ENCODE measurements around the gene DOCK9.

DOCK9 gene

GRCh38 chr13:98835156-98835555, 142.7 kb downstream of the DOCK9 start:
- Histone ChIP-seq H3K4me1 (ENCODE audit: low read depth, poor library complexity, severe bottlenecking) (peaks cover 7% of the 10 kb centered on the region), H3K79me2 (ENCODE audit: insufficient read depth, low read depth) (no peaks in the 10 kb centered on the region), H3K4me3 (IDR thresholded peaks at IDR 0.05; ENCODE audit: insufficient read depth, low read depth, low read length) (no peak overlapping the region), H3K9ac (no peak overlapping the region), H3K36me3 (ENCODE audit: insufficient read depth) (no peaks in the 10 kb centered on the region), H2AFZ (ENCODE audit: low read depth) (no peak overlapping the region), H3K27ac (no peak overlapping the region), H3K4me2 (no peak overlapping the region), H3K27me3 (ENCODE audit: insufficient read depth, low read depth) (no peaks in the 10 kb centered on the region), H4K20me1 (ENCODE audit: insufficient read depth) (no peaks in the 10 kb centered on the region)
- TF ChIP-seq CTCF (conservative IDR thresholded peaks at IDR 0.05; ENCODE audit: low read depth, low read length), result no peak

GRCh38 chr13:98834254-98834960, 143.5 kb downstream of the DOCK9 start:
- Histone ChIP-seq H4K20me1 (ENCODE audit: insufficient read depth) (no peaks in the 10 kb centered on the region), H3K9ac (no peak overlapping the region), H3K36me3 (ENCODE audit: insufficient read depth) (no peaks in the 10 kb centered on the region), H3K27ac (no peak overlapping the region), H3K4me1 (ENCODE audit: low read depth, poor library complexity, severe bottlenecking) (no peaks in the 10 kb centered on the region), H3K79me2 (ENCODE audit: insufficient read depth, low read depth) (no peaks in the 10 kb centered on the region), H3K4me2 (no peak overlapping the region), H3K27me3 (ENCODE audit: insufficient read depth, low read depth) (no peaks in the 10 kb centered on the region), H2AFZ (ENCODE audit: low read depth) (no peak overlapping the region), H3K4me3 (IDR thresholded peaks at IDR 0.05; ENCODE audit: insufficient read depth, low read depth, low read length) (no peak overlapping the region)
- no peak for TF ChIP-seq CTCF (conservative IDR thresholded peaks at IDR 0.05; ENCODE audit: low read depth, low read length)

- TF ChIP-seq CTCF (conservative IDR thresholded peaks at IDR 0.05; ENCODE audit: low read depth, low read length), result no peak
- H3K9ac ChIP-seq, result no peak overlapping the region
Measured at GRCh38 chr13:98831236-98831635, 146.6 kb downstream of the DOCK9 start.

GRCh38 chr13:98829541-98829940, 148.3 kb downstream of the DOCK9 start:
- Histone ChIP-seq H3K27me3 (ENCODE audit: insufficient read depth, low read depth) (no peaks in the 10 kb centered on the region), H3K27ac (no peak overlapping the region), H2AFZ (ENCODE audit: low read depth) (no peak overlapping the region), H3K9ac (no peak overlapping the region), H3K79me2 (ENCODE audit: insufficient read depth, low read depth) (no peaks in the 10 kb centered on the region), H3K4me2 (no peak overlapping the region), H3K36me3 (ENCODE audit: insufficient read depth) (no peaks in the 10 kb centered on the region), H4K20me1 (ENCODE audit: insufficient read depth) (no peaks in the 10 kb centered on the region), H3K4me3 (IDR thresholded peaks at IDR 0.05; ENCODE audit: insufficient read depth, low read depth, low read length) (no peak overlapping the region), H3K4me1 (ENCODE audit: low read depth, poor library complexity, severe bottlenecking) (no peaks in the 10 kb centered on the region)
- no peak for TF ChIP-seq CTCF (conservative IDR thresholded peaks at IDR 0.05; ENCODE audit: low read depth, low read length)

More at GRCh38 chr13:98831236-98831635, 146.6 kb downstream of the DOCK9 start:
- no peaks in the 10 kb centered on the region for H4K20me1 ChIP-seq (ENCODE audit: insufficient read depth)
- H3K27me3 ChIP-seq (ENCODE audit: insufficient read depth, low read depth), result no peaks in the 10 kb centered on the region
- no peaks in the 10 kb centered on the region for H3K79me2 ChIP-seq (ENCODE audit: insufficient read depth, low read depth)
- H3K4me1 ChIP-seq (ENCODE audit: low read depth, poor library complexity, severe bottlenecking), result no peaks in the 10 kb centered on the region
- no peak overlapping the region for H3K4me3 ChIP-seq (IDR thresholded peaks at IDR 0.05; ENCODE audit: insufficient read depth, low read depth, low read length)
- no peak overlapping the region for H3K4me2 ChIP-seq
- no peaks in the 10 kb centered on the region for H3K36me3 ChIP-seq (ENCODE audit: insufficient read depth)
- H2AFZ ChIP-seq (ENCODE audit: low read depth), result no peak overlapping the region
- no peak overlapping the region for H3K27ac ChIP-seq
